DMS53 (cell line): ENCODE data around the gene RAF1.

Experiments used
- DNase-seq: peaks from one replicate; lab custom pipeline; 2025; lab: John Stamatoyannopoulos, UW

Gene RAF1

GRCh38 chr3:12591456-12591855, 72.5 kb downstream of the RAF1 start:
- no peak for DNase-seq

DNA sequence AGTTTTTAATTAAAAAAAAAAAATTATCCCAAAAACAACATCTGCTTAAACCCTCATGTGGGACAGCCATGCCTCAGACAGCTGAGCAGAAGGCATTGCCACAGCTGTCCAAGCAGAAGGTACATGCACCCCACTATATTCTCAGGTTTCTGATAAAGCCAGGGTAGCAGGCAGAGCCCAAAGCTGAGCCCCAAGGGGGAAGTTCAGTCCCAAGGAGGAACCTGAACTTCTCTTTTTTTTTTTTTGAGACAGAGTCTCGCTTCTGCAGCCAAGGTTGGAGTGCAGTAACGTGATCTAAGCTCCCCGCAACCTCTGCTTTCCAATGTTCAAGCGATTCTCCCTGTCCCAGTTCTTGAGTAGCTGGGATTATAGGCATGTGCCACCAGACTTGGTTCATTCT, 73.8 kb downstream of the RAF1 start:
- DNase-seq: no peak

DNA sequence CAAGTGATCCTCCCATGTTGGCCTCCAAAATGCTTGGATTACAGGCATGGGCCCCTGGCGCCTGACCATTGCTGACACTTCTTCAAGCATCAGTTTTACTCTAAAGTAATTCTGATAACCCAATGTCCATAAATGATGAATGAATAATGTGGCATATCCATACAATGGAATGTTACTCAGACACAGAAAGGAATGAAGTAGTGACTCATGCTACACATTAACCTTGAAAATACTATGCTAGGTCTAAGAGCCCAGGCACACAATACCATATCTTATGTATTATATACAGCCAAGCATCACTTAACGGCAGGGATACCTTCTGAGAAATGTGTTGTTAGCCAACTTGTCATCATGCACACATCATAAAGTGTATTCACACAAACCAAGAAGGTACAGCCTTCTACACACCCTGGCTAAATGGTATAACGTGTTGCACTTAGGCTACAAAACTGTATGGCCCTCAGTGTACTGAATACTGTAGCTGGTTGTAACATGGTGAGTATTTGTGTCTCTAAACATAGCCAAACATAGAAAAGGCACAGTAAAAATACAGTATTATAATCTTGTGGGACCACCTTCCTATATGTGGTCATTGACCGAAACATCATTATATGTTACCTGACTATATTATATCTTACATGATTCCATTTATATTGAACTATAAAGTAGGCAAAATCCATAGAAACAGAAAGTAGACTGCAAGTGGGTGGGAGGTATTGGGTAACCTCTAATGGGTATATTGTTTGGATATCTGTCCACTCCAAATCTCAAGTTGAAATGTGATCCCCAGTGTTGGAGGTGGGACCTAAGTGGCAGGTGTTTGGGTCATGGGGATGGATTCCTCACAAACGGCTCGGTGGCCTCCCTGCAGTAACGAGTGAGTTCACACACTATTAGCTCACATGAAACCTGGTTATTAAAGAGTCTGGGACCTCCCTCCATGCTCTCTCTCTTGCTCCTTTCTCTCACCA, 75.6 kb downstream of the RAF1 start:
- DNase-seq: peak; percentile 86

DNA sequence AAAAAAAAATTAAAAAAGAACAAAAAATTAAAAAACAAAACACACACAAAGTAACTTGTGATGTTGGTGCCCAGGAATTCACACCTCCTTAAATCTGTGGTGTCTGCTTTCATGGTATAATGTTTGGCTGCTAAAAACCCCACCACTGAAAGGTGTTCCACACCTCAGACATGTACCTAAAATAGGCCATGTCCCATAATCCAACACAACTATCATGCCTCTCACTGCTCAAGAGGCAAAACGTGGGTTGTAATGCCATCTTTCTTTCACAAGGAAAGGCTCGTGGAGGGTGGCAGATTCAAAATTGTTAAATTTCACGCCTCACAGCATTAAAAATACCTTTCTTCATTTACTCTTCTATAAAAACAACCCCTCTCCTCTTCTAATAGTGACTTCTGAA, 77.5 kb downstream of the RAF1 start:
- DNase-seq: no peak

DNA sequence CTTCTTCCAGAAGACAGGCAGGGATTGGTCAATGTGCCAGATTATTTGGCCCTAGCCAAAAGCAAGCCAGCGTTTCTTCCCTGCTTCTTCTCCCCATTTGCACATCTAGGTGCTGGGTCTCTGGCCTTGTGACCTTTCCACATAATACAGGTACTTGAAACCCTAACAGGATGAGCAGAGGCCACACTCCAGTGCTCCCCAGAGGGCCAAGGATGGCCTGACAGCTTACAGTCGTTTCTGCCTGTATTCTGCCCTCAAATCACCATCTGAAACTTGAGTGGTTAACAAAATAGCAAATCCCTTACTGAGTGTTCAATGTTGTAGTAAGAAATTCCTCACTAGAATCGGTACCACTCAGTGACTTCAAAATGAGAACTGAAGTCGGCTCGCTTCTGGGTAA, 77.9 kb downstream of the RAF1 start:
- DNase-seq: no peak

- no peak for DNase-seq
Measured at GRCh38 chr3:12585181-12585580, 78.7 kb downstream of the RAF1 start.

GRCh38 chr3:12584083-12584482, 79.8 kb downstream of the RAF1 start:
- DNase-seq: no peak

- no peak for DNase-seq
Measured at GRCh38 chr3:12583280-12583679, 80.6 kb downstream of the RAF1 start.

GRCh38 chr3:12582730-12583129, 81.2 kb downstream of the RAF1 start:
- no peak for DNase-seq

- DNase-seq: no peak
Measured at GRCh38 chr3:12579905-12580304, 84.0 kb downstream of the RAF1 start.

- no peak for DNase-seq
Measured at GRCh38 chr3:12579456-12579855, 84.5 kb downstream of the RAF1 start.

DNA sequence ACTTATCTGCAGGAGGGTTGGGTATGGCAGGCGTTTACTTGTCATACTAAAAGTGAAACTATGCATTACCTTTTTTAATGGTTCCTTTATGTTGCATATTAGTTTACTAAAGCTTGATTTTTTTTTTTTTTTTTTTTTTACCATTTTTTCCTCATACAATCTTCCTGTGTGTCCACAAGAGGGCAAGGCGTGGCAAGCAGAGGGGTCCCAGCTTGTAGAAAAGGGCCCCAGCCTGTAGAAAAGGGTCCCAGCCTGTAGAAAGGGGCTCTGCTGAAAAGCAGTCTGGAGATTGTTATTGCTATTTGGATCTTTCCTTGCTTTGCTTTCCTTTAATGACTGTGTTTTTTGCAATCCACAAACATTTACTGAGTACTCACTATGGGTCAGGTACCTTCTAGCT, 85.2 kb downstream of the RAF1 start:
- no peak for DNase-seq

- DNase-seq: no peak
Measured at GRCh38 chr3:12577379-12577778, 86.5 kb downstream of the RAF1 start.

DNA sequence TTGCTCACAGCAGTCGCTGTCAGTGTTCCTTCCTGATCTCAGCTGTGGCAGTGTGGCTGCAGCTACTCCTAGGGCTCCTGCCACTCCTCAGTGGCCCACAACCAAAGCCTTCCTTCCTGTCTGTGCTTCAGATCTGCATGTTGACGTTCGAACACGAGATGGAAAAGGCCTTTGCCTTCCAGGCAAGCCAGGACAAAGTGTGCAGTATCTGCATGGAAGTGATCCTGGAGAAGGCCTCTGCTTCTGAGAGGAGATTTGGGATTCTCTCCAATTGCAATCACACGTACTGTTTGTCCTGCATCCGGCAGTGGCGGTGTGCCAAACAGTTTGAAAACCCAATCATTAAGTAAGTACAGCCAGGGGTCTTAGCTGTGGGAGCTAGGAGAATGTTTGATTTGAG, 89.3 kb downstream of the RAF1 start:
- no peak for DNase-seq

- no peak for DNase-seq
Measured at GRCh38 chr3:12574131-12574530, 89.8 kb downstream of the RAF1 start.

DNA sequence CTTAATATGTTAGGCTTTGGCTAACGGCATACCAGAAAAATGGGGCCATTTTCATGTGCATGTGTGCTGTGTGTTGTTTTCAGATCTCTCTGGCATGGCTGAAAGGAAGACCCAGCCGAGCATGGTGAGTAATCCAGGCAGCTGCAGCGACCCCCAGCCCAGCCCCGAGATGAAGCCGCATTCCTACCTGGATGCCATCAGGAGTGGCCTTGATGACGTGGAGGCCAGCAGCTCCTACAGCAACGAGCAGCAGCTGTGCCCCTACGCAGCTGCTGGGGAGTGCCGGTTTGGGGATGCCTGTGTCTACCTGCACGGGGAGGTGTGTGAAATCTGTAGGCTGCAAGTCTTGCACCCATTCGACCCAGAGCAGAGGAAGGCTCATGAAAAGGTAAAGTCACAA, 91.9 kb downstream of the RAF1 start:
- DNase-seq: no peak

- no peak for DNase-seq
Measured at GRCh38 chr3:12569836-12570235, 94.1 kb downstream of the RAF1 start.

GRCh38 chr3:12568747-12569146, 95.2 kb downstream of the RAF1 start:
- no peak for DNase-seq

- no peak for DNase-seq
Measured at GRCh38 chr3:12566976-12567375, 96.9 kb downstream of the RAF1 start.

DNA sequence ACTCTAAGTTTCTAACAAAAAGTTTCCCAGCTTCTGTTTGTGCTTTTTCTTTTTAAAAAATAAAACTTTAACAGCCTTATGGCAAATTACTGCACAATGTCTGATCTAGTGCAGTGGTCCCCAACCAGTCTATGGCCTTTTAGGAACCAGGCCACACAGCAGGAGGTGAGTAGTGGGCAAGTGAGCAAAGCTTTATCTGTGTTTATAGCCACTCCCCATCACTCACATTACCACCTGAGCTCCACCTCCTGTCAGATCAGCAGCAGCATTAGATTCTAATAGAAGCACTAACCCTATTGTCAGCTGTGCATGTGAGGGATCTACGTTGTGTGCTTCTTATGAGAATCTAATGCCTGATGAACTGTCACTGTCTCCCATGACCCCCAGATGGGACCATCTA, 101.5 kb downstream of the RAF1 start:
- DNase-seq: no peak

DNA sequence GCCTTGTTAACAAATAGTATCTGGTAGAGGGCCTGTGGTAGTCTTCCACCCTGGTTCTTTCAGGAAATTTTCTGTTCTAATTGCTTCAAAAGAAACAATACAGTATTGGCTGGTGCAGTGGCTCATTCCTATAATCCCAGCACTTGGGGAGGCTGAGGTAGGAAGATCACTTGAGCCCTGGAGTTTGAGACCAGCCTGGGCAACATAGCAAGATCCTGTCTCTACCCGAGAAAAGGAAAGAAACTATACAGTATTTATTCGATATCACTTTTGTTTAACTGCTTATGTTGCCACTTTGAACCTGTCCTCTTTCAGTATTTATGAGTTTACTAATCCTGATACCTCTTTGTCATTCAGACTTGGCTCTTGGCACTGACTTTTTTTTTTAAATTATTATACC, 102.5 kb downstream of the RAF1 start:
- DNase-seq: no peak

GRCh38 chr3:12560505-12561190, 103.3 kb downstream of the RAF1 start:
- DNase-seq: no peak

DNA sequence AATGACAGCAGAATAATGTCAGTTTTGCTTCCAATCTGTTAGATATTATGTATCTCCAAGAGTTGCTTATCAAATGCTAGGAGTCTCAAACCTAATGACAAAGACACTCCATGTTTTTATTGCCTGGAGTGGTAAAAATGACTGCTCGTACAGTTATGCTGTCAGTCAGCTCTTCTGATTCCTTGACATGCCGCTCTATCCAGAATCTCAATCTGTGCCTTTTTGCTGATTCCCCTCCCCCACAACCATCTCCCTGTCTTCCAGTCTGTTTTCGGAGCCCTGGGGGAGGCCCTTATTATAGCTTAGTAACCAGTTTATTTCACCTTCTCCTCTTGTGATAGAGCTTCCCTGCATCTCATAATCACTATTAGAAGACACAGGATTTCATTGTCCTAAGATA, 104.4 kb downstream of the RAF1 start:
- no peak for DNase-seq
